ENCODE measurements around the gene WIPF2.

DNA sequence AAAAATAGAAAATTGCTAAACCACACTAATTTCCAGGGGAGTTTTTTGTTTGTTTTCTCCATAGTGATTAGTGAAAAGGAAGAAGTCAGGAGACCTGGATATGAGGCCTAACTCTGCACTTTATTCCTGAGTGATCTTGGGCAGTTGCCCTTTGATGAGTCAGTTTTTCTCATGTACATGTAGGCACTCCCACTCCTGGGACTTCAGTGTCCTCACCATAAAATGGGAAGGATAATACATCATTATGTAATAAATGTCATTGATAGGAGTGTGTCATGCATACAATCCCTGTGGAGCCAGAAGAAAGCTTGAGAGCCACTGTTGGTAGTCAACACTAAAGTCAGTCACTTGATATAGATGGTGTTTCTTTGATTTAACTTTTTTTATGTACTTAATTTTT lies 32.5 kb downstream of the WIPF2 start:
- TF ChIP-seq POLR2A (IDR thresholded peaks at IDR 0.05; ENCODE audit: low read depth, low read length) (no peak), MYC (IDR thresholded peaks at IDR 0.05; ENCODE audit: low read depth, low read length) (no peak), FOS (IDR thresholded peaks at IDR 0.05; ENCODE audit: borderline replicate concordance, insufficient read depth, low read length) (peak; percentile 65), EZH2 (IDR thresholded peaks at IDR 0.05; ENCODE audit: borderline replicate concordance, low read depth, low read length, severe bottlenecking) (no peak), POLR2AphosphoS5 (IDR thresholded peaks at IDR 0.05; ENCODE audit: insufficient read depth, low read depth, low read length) (no peak), JUN (IDR thresholded peaks at IDR 0.05; ENCODE audit: borderline replicate concordance, insufficient read depth, insufficient read length, low read depth) (peak; percentile 57)
- TF ChIP-seq, protein P1, sequence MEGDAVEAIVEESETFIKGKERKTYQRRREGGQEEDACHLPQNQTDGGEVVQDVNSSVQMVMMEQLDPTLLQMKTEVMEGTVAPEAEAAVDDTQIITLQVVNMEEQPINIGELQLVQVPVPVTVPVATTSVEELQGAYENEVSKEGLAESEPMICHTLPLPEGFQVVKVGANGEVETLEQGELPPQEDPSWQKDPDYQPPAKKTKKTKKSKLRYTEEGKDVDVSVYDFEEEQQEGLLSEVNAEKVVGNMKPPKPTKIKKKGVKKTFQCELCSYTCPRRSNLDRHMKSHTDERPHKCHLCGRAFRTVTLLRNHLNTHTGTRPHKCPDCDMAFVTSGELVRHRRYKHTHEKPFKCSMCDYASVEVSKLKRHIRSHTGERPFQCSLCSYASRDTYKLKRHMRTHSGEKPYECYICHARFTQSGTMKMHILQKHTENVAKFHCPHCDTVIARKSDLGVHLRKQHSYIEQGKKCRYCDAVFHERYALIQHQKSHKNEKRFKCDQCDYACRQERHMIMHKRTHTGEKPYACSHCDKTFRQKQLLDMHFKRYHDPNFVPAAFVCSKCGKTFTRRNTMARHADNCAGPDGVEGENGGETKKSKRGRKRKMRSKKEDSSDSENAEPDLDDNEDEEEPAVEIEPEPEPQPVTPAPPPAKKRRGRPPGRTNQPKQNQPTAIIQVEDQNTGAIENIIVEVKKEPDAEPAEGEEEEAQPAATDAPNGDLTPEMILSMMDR (IDR thresholded peaks at IDR 0.05; ENCODE audit: extremely low read depth in 1 of 2, insufficient read depth in 1 of 2, low read depth in 1 of 2, low read length in 2 of 2) = no peak

All from endothelial cell of umbilical vein (primary cell).